K562 (cell line): Measurements from ENCODE around the gene GCA. TPM values are rescaled to one million over a fixed set of nuclear protein-coding genes. Genes with fewer than 3 reads are reported as not detected.

Source experiments
- ATAC-seq: fragments of 200-7000 bp; cut with Tn5 transposase; 3 replicates; pipeline ENCODE4 v1.9.1; 2020; ENCODE audit warnings: moderate library complexity
- BruUV-seq: library from RNA; stranded (reverse); fragments of 400-500 nt; replicated peaks from 2 replicates; lab custom pipeline; 2021; lab: Mats Ljungman, UMichigan
- CTCF ChIA-PET: fragments of 300-600 bp; formaldehyde crosslinking; extraction: SDS; loops from one replicate; lab custom pipeline; 2021; ENCODE audit warnings: low intra/inter-chr PET ratio; lab: Yijun Ruan, JAX
- POLR2A ChIA-PET: fragments of 300-600, 350-650 bp; sonication (Branson Sonifier 250); formaldehyde crosslinking; extraction: SDS; loops from one replicate; lab custom pipeline; 2021; ENCODE audit warnings: antibody characterized with exemption, inconsistent platforms; lab: Yijun Ruan, JAX
- DNase-seq, 4 experiments: peaks; one replicate each; pipeline versions ENCODE4 v3.0.0 to v3.0.0-alpha.2; 2011 to 2018; ENCODE audit warnings: low spot score in 3 of 4, mixed read lengths in 3 of 4; ENCODE audit errors: extremely low read depth in 1 of 4
- FAIRE-seq: peaks from 2 replicates; lab custom pipeline; 2011; peaks lifted over from hg19 to GRCh38; lab: Jason Lieb, UNC
- H2AFZ ChIP-seq: 2 replicates; pipeline ENCODE4 v1.6.0; 2011; ENCODE audit warnings: low read depth, low read length, control low read depth, inconsistent platforms
- H3K27ac ChIP-seq: fragments of 200-600 bp; 3 replicates; pipeline ENCODE4 v1.8.0; 2011; ENCODE audit warnings: low read depth, mild to moderate bottlenecking, control low read depth, inconsistent platforms, low read length, moderate library complexity, mixed read lengths; ENCODE audit errors: extremely low read depth
- H3K27me3 ChIP-seq, 2 experiments: fragments of 300-600 bp in 1 of 2; 2 replicates in 1 of 2; 3 replicates in 1 of 2; pipeline versions ENCODE4 v1.6.0 to v1.8.0; 2011; ENCODE audit warnings: inconsistent platforms in 2 of 2, low read length in 2 of 2, mild to moderate bottlenecking in 1 of 2, mixed read lengths in 1 of 2, moderate library complexity in 1 of 2; ENCODE audit not compliant: control insufficient read depth in 2 of 2, insufficient read depth in 2 of 2
- H3K36me3 ChIP-seq: fragments of 300-600 bp; 3 replicates; pipeline ENCODE4 v1.8.0; 2011; ENCODE audit warnings: mild to moderate bottlenecking, low read length, inconsistent platforms; ENCODE audit not compliant: control insufficient read depth, insufficient read depth
- H3K4me1 ChIP-seq, 2 experiments: fragments of 200-600 bp in 1 of 2; replicated peaks in 1 of 2; 2 replicates in 1 of 2; 3 replicates in 1 of 2; pipeline versions ENCODE4 v1.5.1 to v1.8.0; 2011; ENCODE audit warnings: inconsistent platforms in 2 of 2, low read length in 2 of 2, mild to moderate bottlenecking in 1 of 2, mixed read lengths in 1 of 2, moderate library complexity in 1 of 2; ENCODE audit not compliant: control insufficient read depth in 2 of 2, insufficient read depth in 2 of 2
- H3K4me2 ChIP-seq: 2 replicates; pipeline ENCODE4 v1.6.1; 2011; ENCODE audit warnings: low read length, control low read depth, inconsistent platforms, mixed read lengths; ENCODE audit not compliant: insufficient read depth
- H3K4me3 ChIP-seq: fragments of 200-600 bp; sonication (generic), shearing (Covaris generic); 2 replicates; pipeline ENCODE4 v1.5.1; 2016; ENCODE audit warnings: control low read depth, inconsistent platforms
- H3K79me2 ChIP-seq: fragments of 200-600 bp; 3 replicates; pipeline ENCODE4 v1.8.0; 2011; ENCODE audit warnings: low read length, inconsistent platforms; ENCODE audit not compliant: control insufficient read depth, insufficient read depth
- H3K9ac ChIP-seq, 2 experiments: 2 replicates each; pipeline versions ENCODE4 v1.6.0 to v1.6.1; 2011; ENCODE audit warnings: low read depth in 2 of 2, low read length in 2 of 2, control low read depth in 1 of 2, inconsistent platforms in 1 of 2, mild to moderate bottlenecking in 1 of 2, mixed read lengths in 1 of 2; ENCODE audit not compliant: insufficient read depth in 1 of 2
- H3K9me1 ChIP-seq: one replicate; pipeline ENCODE4 v1.6.0; 2011; ENCODE audit warnings: inconsistent platforms, mild to moderate bottlenecking, low read length, moderate library complexity; ENCODE audit not compliant: control insufficient read depth, insufficient read depth
- H3K9me3 ChIP-seq: replicated peaks from 2 replicates; pipeline ENCODE4 v1.5.1; 2011; ENCODE audit warnings: low read depth, low read length, inconsistent platforms; ENCODE audit not compliant: control insufficient read depth, insufficient read depth
- H4K20me1 ChIP-seq: replicated peaks from 2 replicates; pipeline ENCODE4 v1.6.1; 2011; ENCODE audit warnings: low read length, inconsistent platforms, mixed read lengths; ENCODE audit not compliant: control insufficient read depth, insufficient read depth
- CBX8 ChIP-seq: fragments of 200-600 bp; sonication (generic); IDR thresholded peaks from 2 replicates; pipeline ENCODE4 v1.6.1; 2012; ENCODE audit warnings: borderline replicate concordance, mixed run types, low read depth, mild to moderate bottlenecking, moderate library complexity, mixed read lengths, low read length, control low read depth, inconsistent platforms; ENCODE audit not compliant: poor library complexity, severe bottlenecking; ENCODE audit errors: extremely low read depth
- ILK ChIP-seq: fragments of 450-650 bp; IDR thresholded peaks from 2 replicates; pipeline ENCODE4 v1.6.1; 2016; ENCODE audit warnings: missing genetic modification characterization, low read depth, mild to moderate bottlenecking, missing compliant biosample characterization, moderate library complexity, borderline replicate concordance
- MBD2 ChIP-seq: sonication (generic); IDR thresholded peaks from 2 replicates; pipeline ENCODE4 v1.6.1; 2016; ENCODE audit warnings: low read depth, borderline replicate concordance
- MED1 ChIP-seq: sonication (generic); formaldehyde crosslinking; IDR thresholded peaks from 2 replicates; pipeline ENCODE4 v1.8.1; 2023; ENCODE audit warnings: missing genetic modification reagents, borderline replicate concordance
- TAF15 ChIP-seq: fragments of 200-400 bp; formaldehyde crosslinking; IDR thresholded peaks from 2 replicates; pipeline ENCODE4 v1.6.1; 2017; ENCODE audit warnings: mild to moderate bottlenecking, low read depth, low read length, moderate library complexity
- ZFX ChIP-seq: sonication (generic); formaldehyde crosslinking; IDR thresholded peaks from 2 replicates; pipeline ENCODE4 v1.8.0; 2022; ENCODE audit warnings: mild to moderate bottlenecking, missing genetic modification reagents, moderate library complexity
- WGBS: fragments of 100-300 bp; shearing (Covaris generic); methylation state at CpG from one replicate; pipeline ENCODE4 v1.1.6; 2016; ENCODE audit warnings: low coverage, mixed read lengths; ENCODE audit not compliant: insufficient coverage; ENCODE audit errors: missing lambda C conversion rate; 5-methylcytosine and 5-hydroxymethylcytosine counted together
- in situ Hi-C: fragments of 300-500 bp; cut with MboI; formaldehyde crosslinking; loops from 4 replicates; pipeline ENCODE4 v1.15.0; 2018; ENCODE audit warnings: inconsistent platforms, mixed read lengths
- intact Hi-C: fragments of 100-400 bp; cut with micrococcal nuclease; formaldehyde crosslinking; loops from 2 replicates; pipeline ENCODE4 v1.14.2; 2022
- polyA plus RNA-seq, 8 experiments: library from polyadenylated mRNA; depleted of rRNA in 4 of 8; stranded (reverse) in 5 of 8; unstranded in 3 of 8; fragments of >200 nt; fragmentation: Nextera tagmentation in 2 of 8; fragmentation: Illumina TruSeq in 1 of 8; extraction: Ambion mirVana in 2 of 8; extraction: Trizol in 1 of 8; gene quantifications; 2 replicates each; pipeline versions ENCODE4 v1.2.1 to v1.2.3, GENCODE V29; 2011 to 2014; ENCODE audit warnings: inconsistent platforms in 1 of 8, missing spikeins in 1 of 8
- total RNA-seq, 7 experiments: library from RNA; depleted of rRNA in 6 of 7; stranded (reverse); fragments of >200 nt in 6 of 7; fragmentation: Illumina TruSeq in 2 of 7; extraction: Trizol in 2 of 7; gene quantifications; 2 replicates each; pipeline versions ENCODE4 v1.2.1 to v1.2.3, GENCODE V29; 2011 to 2021; ENCODE audit warnings: low replicate concordance in 1 of 7
- TF ChIP-seq, protein P1 (sequence below): sonication (generic); IDR thresholded peaks from 2 replicates; pipeline ENCODE4 v1.6.1; 2016

GCA gene
- total and polyA plus RNA-seq, 9 of the 15 experiments (the other 6 are each of a cell fraction or from before 2014, with no cell fraction given), result 0.24 to 0.79 (median 0.41) TPM; not detected in 1

GRCh38 chr2:162401871-162402270 lies 57.9 kb downstream of the GCA start:
- FAIRE-seq, result no peak
- no peaks in the 10 kb centered on the region for H4K20me1 ChIP-seq
- H3K79me2 ChIP-seq, result no peaks in the 10 kb centered on the region
- no TSS peak for BruUV-seq
- in situ Hi-C loops (no loop called here), intact Hi-C loops (no loop called here)
- CTCF ChIA-PET, result no interaction called here
- 3% methylated on average over 2 of the region's 2 CpGs for WGBS
- H3K4me1 ChIP-seq, result no peaks in the 10 kb centered on the region
- no peak overlapping the region for H3K27ac ChIP-seq
- no peaks in the 10 kb centered on the region for H3K36me3 ChIP-seq
- H3K4me2 ChIP-seq, result no peak overlapping the region
- no peaks in the 10 kb centered on the region for H3K27me3 ChIP-seq
- no peaks in the 10 kb centered on the region for H3K9me1 ChIP-seq
- H3K9me3 ChIP-seq, result no peaks in the 10 kb centered on the region
- no peak for ATAC-seq
- DNase-seq, result no peak
- H3K4me3 ChIP-seq, result no peak overlapping the region
- H2AFZ ChIP-seq, result no peak overlapping the region
- H3K9ac ChIP-seq, result no peak overlapping the region
- TF ChIP-seq, protein P1, sequence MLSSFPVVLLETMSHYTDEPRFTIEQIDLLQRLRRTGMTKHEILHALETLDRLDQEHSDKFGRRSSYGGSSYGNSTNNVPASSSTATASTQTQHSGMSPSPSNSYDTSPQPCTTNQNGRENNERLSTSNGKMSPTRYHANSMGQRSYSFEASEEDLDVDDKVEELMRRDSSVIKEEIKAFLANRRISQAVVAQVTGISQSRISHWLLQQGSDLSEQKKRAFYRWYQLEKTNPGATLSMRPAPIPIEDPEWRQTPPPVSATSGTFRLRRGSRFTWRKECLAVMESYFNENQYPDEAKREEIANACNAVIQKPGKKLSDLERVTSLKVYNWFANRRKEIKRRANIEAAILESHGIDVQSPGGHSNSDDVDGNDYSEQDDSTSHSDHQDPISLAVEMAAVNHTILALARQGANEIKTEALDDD, result no peak
- TF ChIP-seq ILK (tag), result no peak
- TF ChIP-seq CBX8, result no peak
- no peak for TF ChIP-seq ZFX
- no peak for TF ChIP-seq MED1 (CRISPR knock-in tag)
- no peak for TF ChIP-seq MBD2
- TF ChIP-seq TAF15, result no peak
- POLR2A ChIA-PET, result no interaction called here
